NB4 (cell line): Measurements from ENCODE around the gene ZNF362.
A peak's percentile ranks its signal among the peaks of the same experiment; 100 is the strongest.

Source experiments
- DNase-seq: peaks from one replicate; pipeline ENCODE4 v3.0.0; 2010; ENCODE audit warnings: low read depth
- H3K4me3 ChIP-seq: one replicate; pipeline ENCODE4 v1.5.1; 2011; ENCODE audit warnings: mild to moderate bottlenecking, low read depth, low read length, moderate library complexity
- MYC ChIP-seq: IDR thresholded peaks from 2 replicates; pipeline ENCODE4 v1.6.1; 2011; ENCODE audit warnings: low read depth, low read length
- POLR2A ChIP-seq: IDR thresholded peaks from 2 replicates; pipeline ENCODE4 v1.6.1; 2011; ENCODE audit warnings: mild to moderate bottlenecking; ENCODE audit not compliant: insufficient read length; ENCODE audit errors: extremely low read depth
- TF ChIP-seq, protein P1 (sequence below): IDR thresholded peaks from one replicate; pipeline ENCODE4 v1.5.1; 2012; ENCODE audit warnings: low read depth, low read length
- TF ChIP-seq, protein P2 (sequence below): IDR thresholded peaks from 2 replicates; pipeline ENCODE4 v1.6.1; 2011; ENCODE audit warnings: low read depth, low read length

Gene ZNF362

DNA sequence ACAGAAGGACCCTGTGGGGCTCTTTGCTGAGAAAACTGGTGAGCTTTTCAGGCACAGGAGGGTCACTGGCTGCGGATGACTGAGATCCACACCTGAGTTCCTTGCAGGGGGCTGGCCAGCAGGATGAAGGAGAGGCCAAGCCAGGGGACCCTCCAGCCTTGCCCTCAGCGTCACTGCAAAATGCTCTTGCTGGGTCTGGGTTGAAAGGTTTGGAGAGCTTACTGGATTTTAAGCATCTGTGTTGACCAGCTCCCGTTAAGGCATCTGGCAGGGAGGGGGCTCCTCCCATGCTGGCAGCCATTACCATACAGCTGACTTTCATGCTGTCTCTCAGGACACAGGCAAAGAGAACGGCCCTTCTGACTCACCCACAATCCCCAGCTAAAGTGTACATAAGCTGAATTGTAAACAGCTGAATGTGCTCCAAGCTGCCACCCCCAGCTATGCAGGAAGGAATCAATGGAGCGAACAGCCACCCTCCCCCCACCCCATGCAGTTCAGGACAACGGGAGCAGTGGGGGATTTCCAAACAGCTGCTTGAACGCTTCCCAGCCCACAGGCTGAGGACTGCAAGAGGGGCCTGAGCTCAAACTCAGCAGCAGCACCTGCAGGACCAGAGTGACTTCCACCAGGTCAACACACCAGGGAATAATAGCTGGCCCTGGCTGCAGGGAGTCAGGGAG, 85.9 kb downstream of the ZNF362 start:
- DNase-seq: no peak
- TF ChIP-seq POLR2A (no peak), MYC (no peak)
- TF ChIP-seq, protein P1, sequence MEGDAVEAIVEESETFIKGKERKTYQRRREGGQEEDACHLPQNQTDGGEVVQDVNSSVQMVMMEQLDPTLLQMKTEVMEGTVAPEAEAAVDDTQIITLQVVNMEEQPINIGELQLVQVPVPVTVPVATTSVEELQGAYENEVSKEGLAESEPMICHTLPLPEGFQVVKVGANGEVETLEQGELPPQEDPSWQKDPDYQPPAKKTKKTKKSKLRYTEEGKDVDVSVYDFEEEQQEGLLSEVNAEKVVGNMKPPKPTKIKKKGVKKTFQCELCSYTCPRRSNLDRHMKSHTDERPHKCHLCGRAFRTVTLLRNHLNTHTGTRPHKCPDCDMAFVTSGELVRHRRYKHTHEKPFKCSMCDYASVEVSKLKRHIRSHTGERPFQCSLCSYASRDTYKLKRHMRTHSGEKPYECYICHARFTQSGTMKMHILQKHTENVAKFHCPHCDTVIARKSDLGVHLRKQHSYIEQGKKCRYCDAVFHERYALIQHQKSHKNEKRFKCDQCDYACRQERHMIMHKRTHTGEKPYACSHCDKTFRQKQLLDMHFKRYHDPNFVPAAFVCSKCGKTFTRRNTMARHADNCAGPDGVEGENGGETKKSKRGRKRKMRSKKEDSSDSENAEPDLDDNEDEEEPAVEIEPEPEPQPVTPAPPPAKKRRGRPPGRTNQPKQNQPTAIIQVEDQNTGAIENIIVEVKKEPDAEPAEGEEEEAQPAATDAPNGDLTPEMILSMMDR: no peak
- TF ChIP-seq, protein P2, sequence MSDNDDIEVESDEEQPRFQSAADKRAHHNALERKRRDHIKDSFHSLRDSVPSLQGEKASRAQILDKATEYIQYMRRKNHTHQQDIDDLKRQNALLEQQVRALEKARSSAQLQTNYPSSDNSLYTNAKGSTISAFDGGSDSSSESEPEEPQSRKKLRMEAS: no peak
- H3K4me3 ChIP-seq: no peak overlapping the region

DNA sequence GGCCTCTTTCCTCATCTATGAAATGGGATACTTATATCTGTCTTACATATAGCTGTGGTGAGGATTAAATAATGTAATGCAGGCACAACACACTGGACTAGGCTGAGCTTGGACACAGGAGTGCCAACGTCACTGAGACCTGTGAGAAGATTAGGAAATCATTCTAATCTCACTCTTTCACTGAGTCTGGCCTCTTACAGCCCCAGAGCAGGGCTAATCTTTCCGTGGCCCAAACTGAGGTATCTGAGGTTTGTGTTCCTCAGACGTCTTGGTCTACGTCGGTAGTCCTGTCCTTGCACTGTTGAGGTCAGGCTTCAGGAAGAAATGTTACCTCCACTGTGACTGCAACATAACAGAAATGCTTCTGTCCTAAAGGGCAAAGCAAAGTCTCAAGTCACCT, 87.2 kb downstream of the ZNF362 start:
- no peak for TF ChIP-seq MYC
- TF ChIP-seq, protein P2: no peak
- no peak overlapping the region for H3K4me3 ChIP-seq
- no peak for DNase-seq

DNA sequence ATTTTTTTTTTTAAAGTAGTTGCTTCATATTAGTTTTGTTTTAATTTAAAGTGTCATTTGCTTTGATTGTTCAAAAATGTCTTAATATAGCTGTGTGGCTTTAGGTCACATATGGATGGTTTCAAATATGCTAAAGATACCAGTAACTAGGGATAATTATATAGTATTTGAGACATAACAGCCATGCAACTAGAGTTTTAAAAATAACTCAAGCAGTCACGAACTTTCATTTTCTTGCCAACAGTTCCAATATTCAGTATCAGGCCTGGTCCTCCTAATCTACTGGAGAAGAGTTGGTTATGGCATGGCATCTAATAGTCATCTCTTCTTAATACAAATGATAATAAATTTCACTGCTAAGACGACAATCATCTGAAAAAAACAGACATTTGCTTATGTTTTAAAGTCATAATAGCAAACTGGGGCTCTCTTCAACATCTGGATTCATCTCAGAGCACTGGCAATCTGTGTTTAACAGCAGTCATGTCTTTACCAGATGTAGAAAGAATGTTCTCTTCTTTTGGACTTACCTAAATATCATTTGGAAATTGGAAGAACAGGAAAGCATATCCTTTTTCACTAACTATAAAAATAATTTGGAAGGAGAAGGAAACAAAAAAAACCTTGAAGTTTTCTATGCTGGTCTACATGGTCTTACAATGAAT, 88.7 kb downstream of the ZNF362 start:
- H3K4me3 ChIP-seq: no peak overlapping the region

DNA sequence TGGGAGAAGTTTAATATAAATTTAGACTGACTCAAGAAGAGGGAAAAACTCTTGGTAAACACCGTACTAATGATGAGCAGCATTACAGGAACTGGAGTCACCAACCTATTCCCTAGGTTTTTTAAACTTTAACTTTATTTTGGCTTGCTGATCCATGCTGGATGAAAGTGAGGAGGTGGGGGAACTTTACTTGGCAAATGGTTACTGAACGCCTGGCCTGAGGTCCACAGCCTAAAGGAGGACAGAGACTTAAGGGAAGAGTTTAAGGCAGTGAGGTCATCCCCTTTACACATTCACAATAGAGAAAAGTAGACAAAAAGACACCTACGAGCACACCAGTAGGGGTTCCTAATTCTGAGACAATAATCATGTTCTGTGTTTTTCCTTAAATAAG, 90.2 kb downstream of the ZNF362 start:
- H3K4me3 ChIP-seq: peak overlapping the region; percentile 88
- TF ChIP-seq POLR2A (no peak), MYC (no peak)
- TF ChIP-seq, protein P1: no peak
- TF ChIP-seq, protein P2: no peak
- no peak for DNase-seq

More for the DNA sequence above, 88.7 kb downstream of the ZNF362 start:
- TF ChIP-seq, protein P2: no peak
- TF ChIP-seq, protein P1: no peak
- TF ChIP-seq MYC: no peak
- TF ChIP-seq POLR2A: no peak
- DNase-seq: no peak

DNA sequence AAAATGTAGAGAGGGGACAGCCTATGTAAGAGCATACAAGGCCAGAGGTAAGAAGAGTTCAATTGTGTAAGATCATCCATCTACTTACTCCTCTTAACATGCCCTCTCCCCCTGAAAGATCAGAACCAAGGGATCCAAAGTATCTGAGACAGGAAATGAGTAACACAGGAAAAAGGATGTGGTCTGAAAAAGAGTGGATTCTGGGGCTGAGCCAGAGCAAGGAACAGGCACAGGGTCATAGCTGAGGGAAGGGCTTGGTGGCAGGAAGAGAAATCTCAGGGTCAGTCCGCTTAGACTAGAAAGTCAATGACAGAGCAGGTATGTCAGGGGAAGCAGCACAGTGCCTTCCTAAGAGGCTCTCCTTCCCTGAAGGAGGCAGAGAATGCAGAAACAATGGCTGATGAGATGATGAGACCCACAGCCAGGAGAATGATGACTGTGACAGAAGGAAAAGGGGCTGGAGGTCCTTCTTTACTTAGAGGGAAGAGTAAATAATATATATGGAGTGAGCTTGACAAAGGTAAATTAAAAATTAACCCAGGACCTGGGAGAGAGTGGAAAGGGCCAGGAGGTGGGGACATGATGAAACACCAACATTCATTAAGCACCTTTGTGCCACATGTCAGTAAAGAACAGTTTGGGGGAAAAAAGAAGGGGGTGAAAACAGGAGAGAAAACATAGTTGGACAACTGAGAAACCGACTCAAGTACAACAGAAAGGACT, 90.8 kb downstream of the ZNF362 start:
- no peak for TF ChIP-seq MYC
- TF ChIP-seq, protein P2: no peak
- TF ChIP-seq, protein P1: no peak
- no peak for TF ChIP-seq POLR2A
- peak; percentile 80 for DNase-seq
- peak overlapping the region; percentile 88 for H3K4me3 ChIP-seq

DNA sequence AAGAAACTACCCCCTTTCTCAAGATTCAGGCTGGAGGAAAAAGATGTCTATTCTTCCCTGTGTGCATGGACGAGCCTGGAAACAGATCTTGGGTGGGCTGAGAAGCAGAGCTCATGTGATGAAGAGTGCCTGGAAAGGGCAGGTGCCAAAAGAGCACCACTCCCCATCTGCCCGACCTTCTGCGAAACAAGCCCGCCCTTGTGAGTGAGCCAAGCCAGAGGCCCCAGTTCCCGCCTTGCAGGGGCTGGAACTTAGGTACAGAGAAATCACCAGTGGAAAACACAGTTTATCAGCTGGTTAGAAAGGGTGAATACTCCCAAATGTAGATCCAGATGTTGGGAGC, 91.3 kb downstream of the ZNF362 start:
- no peak for TF ChIP-seq MYC
- TF ChIP-seq, protein P1: no peak
- no peak for TF ChIP-seq POLR2A
- no peak for DNase-seq
- peak overlapping the region; percentile 88 for H3K4me3 ChIP-seq
